Measurements from ENCODE around the gene ELAVL2.

- no peak for TF ChIP-seq CTCF (IDR thresholded peaks at IDR 0.05; ENCODE audit: low read length)
- TF ChIP-seq EZH2 (IDR thresholded peaks at IDR 0.05; ENCODE audit: borderline replicate concordance, low read length), result no peak
Observed at GRCh38 chr9:23842565-23843129, 16.6 kb upstream of the ELAVL2 start.
